GM12872 (cell line): ENCODE data around the gene ARMC7.
A peak's percentile ranks its signal among the peaks of the same experiment; 100 is the strongest.

Experiments
- TF ChIP-seq, protein P1 (sequence below): IDR thresholded peaks from 3 replicates; pipeline ENCODE4 v1.5.1; 2011; ENCODE audit warnings: low read depth, mild to moderate bottlenecking, low read length, moderate library complexity; ENCODE audit not compliant: insufficient read depth

Gene ARMC7

DNA sequence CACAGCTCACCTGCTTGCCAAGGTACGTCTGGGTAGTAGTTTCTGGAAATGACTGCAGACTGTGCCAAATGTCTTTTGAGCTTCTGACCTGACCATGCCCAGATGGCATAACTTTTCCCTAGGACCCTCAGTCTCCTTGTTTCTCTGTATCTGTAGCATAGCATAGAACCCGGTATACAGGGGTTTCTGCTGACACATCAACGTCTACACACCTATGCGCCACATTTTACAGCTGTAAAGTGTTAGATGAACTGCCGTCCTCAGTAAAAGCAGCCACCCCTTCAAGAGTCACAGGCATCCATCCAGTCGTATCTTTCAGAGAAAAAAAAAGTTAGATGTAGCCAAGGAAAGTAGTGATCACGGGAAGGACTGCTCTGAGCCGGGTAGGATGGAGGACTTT lies 45.3 kb upstream of the ARMC7 start:
- TF ChIP-seq, protein P1, sequence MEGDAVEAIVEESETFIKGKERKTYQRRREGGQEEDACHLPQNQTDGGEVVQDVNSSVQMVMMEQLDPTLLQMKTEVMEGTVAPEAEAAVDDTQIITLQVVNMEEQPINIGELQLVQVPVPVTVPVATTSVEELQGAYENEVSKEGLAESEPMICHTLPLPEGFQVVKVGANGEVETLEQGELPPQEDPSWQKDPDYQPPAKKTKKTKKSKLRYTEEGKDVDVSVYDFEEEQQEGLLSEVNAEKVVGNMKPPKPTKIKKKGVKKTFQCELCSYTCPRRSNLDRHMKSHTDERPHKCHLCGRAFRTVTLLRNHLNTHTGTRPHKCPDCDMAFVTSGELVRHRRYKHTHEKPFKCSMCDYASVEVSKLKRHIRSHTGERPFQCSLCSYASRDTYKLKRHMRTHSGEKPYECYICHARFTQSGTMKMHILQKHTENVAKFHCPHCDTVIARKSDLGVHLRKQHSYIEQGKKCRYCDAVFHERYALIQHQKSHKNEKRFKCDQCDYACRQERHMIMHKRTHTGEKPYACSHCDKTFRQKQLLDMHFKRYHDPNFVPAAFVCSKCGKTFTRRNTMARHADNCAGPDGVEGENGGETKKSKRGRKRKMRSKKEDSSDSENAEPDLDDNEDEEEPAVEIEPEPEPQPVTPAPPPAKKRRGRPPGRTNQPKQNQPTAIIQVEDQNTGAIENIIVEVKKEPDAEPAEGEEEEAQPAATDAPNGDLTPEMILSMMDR: no peak

DNA sequence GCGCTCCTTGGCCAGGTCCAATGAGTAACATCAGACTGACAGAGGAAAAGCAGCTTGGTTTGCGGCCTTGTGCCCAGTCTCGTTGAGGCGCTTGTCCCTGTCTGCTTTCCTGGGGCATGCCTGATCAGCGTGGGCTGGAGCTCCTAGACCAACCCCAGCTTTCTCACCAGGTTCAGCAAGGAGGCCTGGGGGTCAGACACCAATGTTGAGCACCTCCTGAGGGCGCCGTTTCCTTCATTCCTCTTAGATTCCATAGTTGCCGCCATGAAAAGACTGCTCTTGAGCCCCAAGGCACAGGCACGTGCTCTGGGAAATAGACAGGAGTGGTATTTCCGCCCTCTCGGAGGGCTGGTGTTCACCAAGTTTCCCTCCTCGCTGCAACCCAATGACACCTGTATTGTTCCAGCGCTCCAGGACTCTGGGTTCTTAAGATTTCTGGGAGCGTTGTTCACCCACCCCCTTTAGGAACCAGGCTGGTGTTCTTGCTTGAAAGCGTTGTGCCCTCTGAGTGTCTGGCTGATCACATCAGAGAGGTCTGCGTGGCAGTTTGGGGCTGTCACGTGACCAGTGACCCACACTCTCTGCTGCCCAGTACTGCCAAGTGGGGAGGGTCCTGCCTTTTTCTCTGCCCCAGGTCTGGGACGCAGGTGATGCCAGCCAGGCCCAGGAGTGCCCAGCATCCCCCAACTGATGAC lies 44.8 kb upstream of the ARMC7 start:
- TF ChIP-seq, protein P1: no peak

DNA sequence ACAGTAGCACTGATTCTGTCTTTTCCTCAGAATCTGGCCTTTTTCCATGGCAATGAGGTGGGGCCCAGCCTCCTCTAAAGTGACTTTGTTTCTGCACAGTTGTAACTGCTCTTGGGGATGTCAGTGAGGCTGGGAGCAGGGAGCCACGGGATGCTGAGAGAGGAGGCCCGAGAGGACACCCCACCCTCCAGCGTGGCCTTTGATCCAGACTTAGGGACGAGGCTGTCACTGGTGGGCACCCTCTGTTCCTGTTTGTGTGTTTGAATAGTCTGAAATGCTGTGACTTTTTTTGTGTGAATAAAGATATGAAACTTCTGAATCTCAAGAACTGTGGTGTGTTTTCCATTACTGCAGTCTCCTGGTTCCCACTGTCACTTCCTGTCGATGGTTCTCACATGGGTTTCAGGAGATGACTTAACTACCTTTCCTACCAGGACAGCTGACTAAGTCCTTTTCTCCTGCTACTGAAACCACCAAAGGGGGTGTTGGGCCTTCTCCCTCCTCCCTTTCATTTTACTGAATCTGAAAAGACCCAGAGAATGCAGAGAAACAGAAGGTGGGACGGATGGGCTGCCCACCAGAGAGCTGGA lies 44.1 kb upstream of the ARMC7 start:
- TF ChIP-seq, protein P1: no peak

DNA sequence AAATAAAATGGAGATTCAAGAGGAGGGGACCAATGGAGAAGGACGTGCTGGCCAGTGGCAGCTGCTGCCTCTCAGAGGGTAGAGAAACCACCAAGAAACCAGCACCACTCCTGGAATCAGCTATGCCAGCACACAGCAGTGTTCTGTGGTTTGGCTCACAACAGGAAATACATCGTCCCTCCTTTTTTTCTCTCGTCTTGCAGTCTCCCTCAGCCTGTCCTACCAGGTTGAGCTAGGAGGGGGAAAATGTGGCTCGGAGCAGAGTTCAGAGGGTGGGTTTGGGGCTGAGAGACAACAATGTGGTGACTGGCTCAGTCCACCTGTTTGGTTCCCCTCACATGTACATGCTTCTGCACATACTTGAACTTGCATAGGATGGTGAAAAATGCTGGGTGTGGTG lies 41.9 kb upstream of the ARMC7 start:
- TF ChIP-seq, protein P1: no peak

DNA sequence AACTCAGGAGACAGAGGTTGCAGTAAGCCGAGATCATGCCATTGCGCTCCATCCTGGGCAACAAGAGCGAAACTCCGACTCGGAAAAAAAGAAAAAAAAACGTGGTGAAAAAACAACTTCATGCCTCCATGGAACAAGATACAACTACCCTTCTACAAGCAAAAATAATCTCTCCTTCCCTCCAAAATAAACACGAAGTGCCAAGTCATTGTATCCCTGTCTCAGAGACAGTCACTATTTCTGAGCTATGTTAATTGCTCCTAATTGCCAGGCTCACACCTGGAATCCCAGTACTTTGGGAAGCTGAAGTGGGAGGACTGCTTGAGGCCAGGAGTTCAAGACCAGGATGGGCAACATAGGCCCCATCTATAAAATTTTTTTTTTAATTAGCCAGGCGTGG lies 41.0 kb upstream of the ARMC7 start:
- TF ChIP-seq, protein P1: no peak

DNA sequence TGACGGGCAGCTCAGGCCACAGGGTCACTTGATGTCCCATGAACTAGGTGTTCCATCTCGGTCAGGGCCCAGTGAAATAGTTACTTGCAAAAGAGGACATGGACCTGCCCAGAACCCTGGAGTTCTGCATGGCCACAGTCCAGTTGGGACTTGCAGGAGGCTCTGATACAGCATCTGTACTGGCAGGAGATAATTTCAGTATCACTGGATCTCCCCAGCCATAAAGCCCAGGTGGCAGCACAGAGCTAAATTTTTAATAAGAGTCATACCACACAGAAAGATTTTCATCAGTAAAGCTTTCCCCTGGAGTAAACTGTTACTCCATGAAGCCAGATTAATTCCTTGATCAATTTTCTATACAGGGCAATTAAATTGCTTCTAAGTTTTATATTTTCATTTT lies 40.0 kb upstream of the ARMC7 start:
- TF ChIP-seq, protein P1: peak; percentile 34; the same call in 1 of the 3 replicates

DNA sequence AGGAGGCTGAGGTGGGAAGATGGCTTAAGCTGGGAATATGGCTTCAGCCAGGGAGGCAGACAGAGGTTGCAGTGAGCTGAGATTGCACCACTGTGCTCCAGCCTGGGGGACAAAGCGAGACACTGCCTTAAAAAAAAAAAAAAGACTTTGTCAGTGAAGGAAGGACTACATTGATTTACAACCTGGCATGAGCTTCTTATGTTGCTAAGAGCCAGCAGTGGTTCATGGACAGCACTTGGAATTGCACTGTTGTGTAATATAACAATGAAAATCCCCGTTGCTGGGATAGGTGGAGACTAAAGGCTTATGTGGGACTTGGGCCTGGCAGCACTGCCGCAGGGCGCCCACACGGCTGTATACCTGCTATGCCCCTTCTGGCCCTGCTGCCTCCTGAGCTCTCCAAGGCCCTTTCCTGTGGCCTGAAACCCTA lies 36.1 kb upstream of the ARMC7 start:
- TF ChIP-seq, protein P1: no peak
